DND-41 (cell line): ENCODE results near the gene PRKCE.

ENCODE experiments used
- ATAC-seq: fragments of 200-7000 bp; cut with Tn5 transposase; 3 replicates; pipeline ENCODE4 v1.9.1; 2021; ENCODE audit warnings: low read depth; ENCODE audit not compliant: insufficient read depth
- DNase-seq: peaks from one replicate; pipeline ENCODE4 v3.0.0-alpha.2; 2020
- H2AFZ ChIP-seq: 2 replicates; pipeline ENCODE4 v1.6.0; 2012; ENCODE audit warnings: low read depth, low read length
- H3K27ac ChIP-seq: 2 replicates; pipeline ENCODE4 v1.5.1; 2012; ENCODE audit warnings: low read length, inconsistent platforms
- H3K27me3 ChIP-seq: fragments of 200-600 bp; sonication (generic); 2 replicates; pipeline ENCODE4 v1.6.0; 2012; ENCODE audit warnings: low read length, mild to moderate bottlenecking, inconsistent platforms; ENCODE audit not compliant: insufficient read depth, poor library complexity
- H3K36me3 ChIP-seq: 2 replicates; pipeline ENCODE4 v1.5.1; 2012; ENCODE audit warnings: low read length, inconsistent platforms; ENCODE audit not compliant: insufficient read depth
- H3K4me1 ChIP-seq: 2 replicates; pipeline ENCODE4 v1.5.1; 2012; ENCODE audit warnings: mild to moderate bottlenecking, low read length; ENCODE audit not compliant: insufficient read depth
- H3K4me2 ChIP-seq: 2 replicates; pipeline ENCODE4 v1.6.0; 2012; ENCODE audit warnings: mild to moderate bottlenecking, moderate library complexity, low read length, inconsistent platforms; ENCODE audit not compliant: insufficient read depth
- H3K4me3 ChIP-seq, 2 experiments: fragments of 200-600 bp in 1 of 2; shearing (Covaris generic) in 1 of 2; 2 replicates each; pipeline ENCODE4 v1.5.1; 2012 to 2016; ENCODE audit warnings: inconsistent platforms in 2 of 2, low read length in 2 of 2, mild to moderate bottlenecking in 2 of 2, low read depth in 1 of 2, moderate library complexity in 1 of 2
- H3K79me2 ChIP-seq: 2 replicates; pipeline ENCODE4 v1.6.0; 2012; ENCODE audit warnings: low read length, inconsistent platforms; ENCODE audit not compliant: insufficient read depth
- H3K9ac ChIP-seq: 2 replicates; pipeline ENCODE4 v1.6.0; 2012; ENCODE audit warnings: low read depth, mild to moderate bottlenecking, inconsistent platforms, low read length, moderate library complexity
- H3K9me3 ChIP-seq: 2 replicates; pipeline ENCODE4 v1.5.1; 2012; ENCODE audit warnings: low read length, moderate library complexity, mild to moderate bottlenecking, inconsistent platforms; ENCODE audit not compliant: insufficient read depth, severe bottlenecking
- H4K20me1 ChIP-seq: 2 replicates; pipeline ENCODE4 v1.6.0; 2012; ENCODE audit warnings: low read length; ENCODE audit not compliant: insufficient read depth
- EZH2 ChIP-seq: IDR thresholded peaks from 3 replicates; pipeline ENCODE4 v1.6.1; 2012; ENCODE audit warnings: borderline replicate concordance, low read depth, mild to moderate bottlenecking, moderate library complexity, low read length, inconsistent platforms; ENCODE audit not compliant: severe bottlenecking
- TF ChIP-seq, protein P1 (sequence below): IDR thresholded peaks from 2 replicates; pipeline ENCODE4 v1.5.1; 2012; ENCODE audit warnings: borderline replicate concordance, low read length, moderate library complexity, mild to moderate bottlenecking; ENCODE audit not compliant: poor library complexity, severe bottlenecking; ENCODE audit errors: extremely low read depth

PRKCE gene

DNA sequence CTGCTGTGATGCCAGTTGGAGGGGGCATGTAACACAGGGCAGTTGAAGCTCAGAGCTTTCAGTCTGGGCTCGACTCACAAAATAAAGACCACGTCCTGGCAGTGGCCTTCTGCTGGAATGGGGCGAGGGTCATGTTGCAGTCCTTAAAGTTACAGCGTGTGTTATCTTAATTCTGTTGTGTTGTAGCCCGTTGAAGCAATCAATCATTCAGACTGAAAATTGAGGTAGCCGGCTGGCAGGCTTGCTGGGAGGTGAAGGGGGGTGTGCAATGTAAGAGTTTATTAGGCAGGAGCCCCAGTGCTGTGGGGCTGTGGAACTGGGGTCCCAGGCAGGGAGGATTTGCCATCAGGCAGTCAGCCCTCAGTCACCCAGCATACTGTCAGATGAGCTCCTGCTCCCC lies 508.9 kb downstream of the PRKCE start:
- no peaks in the 10 kb centered on the region for H3K27me3 ChIP-seq
- H3K36me3 ChIP-seq, result peaks cover 7% of the 10 kb centered on the region; the same call in 1 of the 2 replicates
- TF ChIP-seq, protein P1, sequence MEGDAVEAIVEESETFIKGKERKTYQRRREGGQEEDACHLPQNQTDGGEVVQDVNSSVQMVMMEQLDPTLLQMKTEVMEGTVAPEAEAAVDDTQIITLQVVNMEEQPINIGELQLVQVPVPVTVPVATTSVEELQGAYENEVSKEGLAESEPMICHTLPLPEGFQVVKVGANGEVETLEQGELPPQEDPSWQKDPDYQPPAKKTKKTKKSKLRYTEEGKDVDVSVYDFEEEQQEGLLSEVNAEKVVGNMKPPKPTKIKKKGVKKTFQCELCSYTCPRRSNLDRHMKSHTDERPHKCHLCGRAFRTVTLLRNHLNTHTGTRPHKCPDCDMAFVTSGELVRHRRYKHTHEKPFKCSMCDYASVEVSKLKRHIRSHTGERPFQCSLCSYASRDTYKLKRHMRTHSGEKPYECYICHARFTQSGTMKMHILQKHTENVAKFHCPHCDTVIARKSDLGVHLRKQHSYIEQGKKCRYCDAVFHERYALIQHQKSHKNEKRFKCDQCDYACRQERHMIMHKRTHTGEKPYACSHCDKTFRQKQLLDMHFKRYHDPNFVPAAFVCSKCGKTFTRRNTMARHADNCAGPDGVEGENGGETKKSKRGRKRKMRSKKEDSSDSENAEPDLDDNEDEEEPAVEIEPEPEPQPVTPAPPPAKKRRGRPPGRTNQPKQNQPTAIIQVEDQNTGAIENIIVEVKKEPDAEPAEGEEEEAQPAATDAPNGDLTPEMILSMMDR, result no peak
- no peak for TF ChIP-seq EZH2
- H3K79me2 ChIP-seq, result no peaks in the 10 kb centered on the region
- peaks cover 6% of the 10 kb centered on the region for H3K4me1 ChIP-seq
- no peaks in the 10 kb centered on the region for H3K9me3 ChIP-seq
- ATAC-seq (no peak), DNase-seq (no peak)
- no peak overlapping the region for H3K9ac ChIP-seq
- H2AFZ ChIP-seq, result no peak overlapping the region
- no peak overlapping the region for H3K4me3 ChIP-seq
- no peaks in the 10 kb centered on the region for H4K20me1 ChIP-seq
- H3K4me2 ChIP-seq, result no peak overlapping the region
- no peak overlapping the region for H3K27ac ChIP-seq

DNA sequence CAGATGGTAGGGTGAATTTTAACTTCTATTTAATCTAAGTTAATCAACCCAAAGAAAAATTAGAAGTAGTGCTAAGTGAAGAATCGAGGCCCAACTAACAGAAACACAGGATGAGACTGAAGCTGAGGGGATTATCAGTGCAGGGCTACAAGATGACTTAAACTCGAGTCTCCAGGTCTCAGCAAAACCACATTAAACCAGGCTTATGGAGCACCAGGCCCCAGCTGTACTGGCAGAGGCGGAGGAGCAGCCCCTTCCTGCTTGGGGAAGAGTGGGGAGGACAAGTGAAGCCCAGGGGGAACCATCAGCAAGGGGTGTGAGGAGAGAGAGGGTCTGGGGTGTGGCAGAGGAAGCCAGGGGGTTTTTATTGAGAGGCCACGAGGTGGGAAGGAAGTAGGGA lies 509.8 kb downstream of the PRKCE start:
- H3K27me3 ChIP-seq, result no peaks in the 10 kb centered on the region
- peaks cover 4% of the 10 kb centered on the region; the same call in 1 of the 2 replicates for H3K36me3 ChIP-seq
- ATAC-seq, result peak; percentile 81

DNA sequence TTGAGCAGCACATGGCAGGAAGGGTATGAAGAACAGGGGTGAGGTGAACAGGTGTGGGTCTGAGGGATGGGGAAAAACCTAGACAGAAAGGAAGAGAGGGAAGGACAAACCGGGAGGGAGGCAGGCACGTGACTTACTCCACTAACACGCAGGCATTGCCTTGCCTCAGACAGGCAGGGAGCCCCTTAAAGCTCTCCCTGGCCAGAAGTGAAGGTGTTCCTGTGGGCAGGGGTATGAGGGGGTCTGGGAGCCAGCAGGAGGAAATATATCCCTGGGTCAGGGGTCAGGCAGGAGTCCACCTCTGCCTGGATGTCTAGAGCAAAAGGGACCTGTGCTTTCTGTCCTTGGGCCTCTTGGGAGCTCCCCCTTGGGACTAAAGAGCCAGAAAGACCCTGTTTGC lies 510.4 kb downstream of the PRKCE start:
- Histone ChIP-seq H3K27me3 (no peaks in the 10 kb centered on the region), H3K4me2 (no peak overlapping the region), H3K79me2 (no peaks in the 10 kb centered on the region), H4K20me1 (no peaks in the 10 kb centered on the region), H3K4me1 (peaks cover 6% of the 10 kb centered on the region), H3K9me3 (no peaks in the 10 kb centered on the region), H3K9ac (no peak overlapping the region), H2AFZ (no peak overlapping the region), H3K4me3 (no peak overlapping the region), H3K27ac (no peak overlapping the region), H3K36me3 (peaks cover 3% of the 10 kb centered on the region; the same call in 1 of the 2 replicates)
- ATAC-seq (no peak), DNase-seq (no peak)
- no peak for TF ChIP-seq EZH2
- TF ChIP-seq, protein P1, result no peak

More for the DNA sequence above, 509.8 kb downstream of the PRKCE start:
- Histone ChIP-seq H3K4me2 (no peak overlapping the region), H3K9me3 (no peaks in the 10 kb centered on the region), H3K27ac (no peak overlapping the region), H3K4me1 (peaks cover 6% of the 10 kb centered on the region), H3K79me2 (no peaks in the 10 kb centered on the region), H2AFZ (no peak overlapping the region), H3K4me3 (no peak overlapping the region), H3K9ac (no peak overlapping the region), H4K20me1 (no peaks in the 10 kb centered on the region)
- TF ChIP-seq, protein P1, result no peak
- no peak for TF ChIP-seq EZH2
- DNase-seq, result peak; percentile 38
